Measurements from ENCODE around the gene CD83. TPM values are rescaled to one million over a fixed set of nuclear protein-coding genes. Genes with fewer than 3 reads are reported as not detected.

The CD83 gene
- total RNA-seq, 1 donor from 2014 or later = 1.8 TPM

DNA sequence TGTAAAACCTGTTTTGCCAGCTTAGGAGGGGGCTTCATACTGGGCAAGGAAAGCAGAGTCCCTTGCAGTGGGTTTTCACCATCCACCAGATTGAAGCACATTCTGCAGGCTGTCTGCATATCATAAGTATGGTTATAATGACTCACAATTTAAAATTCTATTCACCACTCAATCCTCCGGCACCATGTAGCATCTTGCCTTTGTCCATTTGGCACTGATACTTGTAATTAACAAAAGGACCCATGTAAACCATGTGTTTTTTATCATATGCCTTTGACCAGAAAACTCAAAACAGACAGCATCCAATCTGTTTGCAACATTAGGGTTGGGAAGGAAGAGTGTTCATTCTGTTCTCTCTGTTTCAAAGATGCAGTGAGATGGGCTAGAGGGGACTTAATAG, 3.0 kb downstream of the CD83 start:
- H4K20me1 ChIP-seq (ENCODE audit: insufficient read depth, low read length) = no peaks in the 10 kb centered on the region
- Mint-ChIP-seq H3K27ac (ENCODE audit: unreplicated experiment) (no peak overlapping the region), H3K27me3 (ENCODE audit: low read depth, unreplicated experiment) (peaks cover 19% of the 10 kb centered on the region), H3K36me3 (ENCODE audit: low read depth, unreplicated experiment) (no peaks in the 10 kb centered on the region), H3K4me3 (ENCODE audit: unreplicated experiment) (no peak overlapping the region), H3K9me3 (ENCODE audit: unreplicated experiment) (no peaks in the 10 kb centered on the region), H3K4me1 (ENCODE audit: low read depth, unreplicated experiment) (peaks cover 3% of the 10 kb centered on the region)
- H3K79me2 ChIP-seq (ENCODE audit: insufficient read depth, low read length) = no peaks in the 10 kb centered on the region
- no peak overlapping the region for H3K27ac ChIP-seq (ENCODE audit: low read depth, low read length)
- H3K27me3 ChIP-seq (ENCODE audit: insufficient read depth, low read length) = no peaks in the 10 kb centered on the region
- H2AFZ ChIP-seq (ENCODE audit: low read depth, low read length) = no peak overlapping the region
- FAIRE-seq (no peak), DNase-seq (ENCODE audit: low read depth) (no peak)
- no peaks in the 10 kb centered on the region for H3K9me3 ChIP-seq (ENCODE audit: insufficient read depth, low read depth, low read length)
- no peak overlapping the region for H3K4me2 ChIP-seq (ENCODE audit: low read length)
- H3K36me3 ChIP-seq (ENCODE audit: insufficient read depth, low read length) = no peaks in the 10 kb centered on the region
- TF ChIP-seq, protein P1, sequence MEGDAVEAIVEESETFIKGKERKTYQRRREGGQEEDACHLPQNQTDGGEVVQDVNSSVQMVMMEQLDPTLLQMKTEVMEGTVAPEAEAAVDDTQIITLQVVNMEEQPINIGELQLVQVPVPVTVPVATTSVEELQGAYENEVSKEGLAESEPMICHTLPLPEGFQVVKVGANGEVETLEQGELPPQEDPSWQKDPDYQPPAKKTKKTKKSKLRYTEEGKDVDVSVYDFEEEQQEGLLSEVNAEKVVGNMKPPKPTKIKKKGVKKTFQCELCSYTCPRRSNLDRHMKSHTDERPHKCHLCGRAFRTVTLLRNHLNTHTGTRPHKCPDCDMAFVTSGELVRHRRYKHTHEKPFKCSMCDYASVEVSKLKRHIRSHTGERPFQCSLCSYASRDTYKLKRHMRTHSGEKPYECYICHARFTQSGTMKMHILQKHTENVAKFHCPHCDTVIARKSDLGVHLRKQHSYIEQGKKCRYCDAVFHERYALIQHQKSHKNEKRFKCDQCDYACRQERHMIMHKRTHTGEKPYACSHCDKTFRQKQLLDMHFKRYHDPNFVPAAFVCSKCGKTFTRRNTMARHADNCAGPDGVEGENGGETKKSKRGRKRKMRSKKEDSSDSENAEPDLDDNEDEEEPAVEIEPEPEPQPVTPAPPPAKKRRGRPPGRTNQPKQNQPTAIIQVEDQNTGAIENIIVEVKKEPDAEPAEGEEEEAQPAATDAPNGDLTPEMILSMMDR (IDR thresholded peaks at IDR 0.05; ENCODE audit: insufficient read depth, low read depth, low read length) = no peak
- no peak for TF ChIP-seq EZH2 (IDR thresholded peaks at IDR 0.05; ENCODE audit: insufficient read depth, low read length)
- H3K4me1 ChIP-seq (ENCODE audit: insufficient read depth, low read length) = no peaks in the 10 kb centered on the region
- H3K9ac ChIP-seq (ENCODE audit: low read length) = no peak overlapping the region
- no peak overlapping the region for H3K4me3 ChIP-seq (ENCODE audit: insufficient read depth, low read depth, low read length)

- DNase-seq (ENCODE audit: low read depth) (no peak), FAIRE-seq (no peak)
- Mint-ChIP-seq H3K36me3 (ENCODE audit: low read depth, unreplicated experiment) (no peaks in the 10 kb centered on the region), H3K9me3 (ENCODE audit: unreplicated experiment) (no peaks in the 10 kb centered on the region), H3K4me3 (ENCODE audit: unreplicated experiment) (no peak overlapping the region), H3K4me1 (ENCODE audit: low read depth, unreplicated experiment) (peaks cover 3% of the 10 kb centered on the region), H3K27ac (ENCODE audit: unreplicated experiment) (no peak overlapping the region), H3K27me3 (ENCODE audit: low read depth, unreplicated experiment) (peaks cover 17% of the 10 kb centered on the region)
- no peak overlapping the region for H3K4me2 ChIP-seq (ENCODE audit: low read length)
- TF ChIP-seq, protein P1 (IDR thresholded peaks at IDR 0.05; ENCODE audit: insufficient read depth, low read depth, low read length) = no peak
- no peak for TF ChIP-seq EZH2 (IDR thresholded peaks at IDR 0.05; ENCODE audit: insufficient read depth, low read length)
- no peaks in the 10 kb centered on the region for H4K20me1 ChIP-seq (ENCODE audit: insufficient read depth, low read length)
- no peaks in the 10 kb centered on the region for H3K36me3 ChIP-seq (ENCODE audit: insufficient read depth, low read length)
- H3K27me3 ChIP-seq (ENCODE audit: insufficient read depth, low read length) = no peaks in the 10 kb centered on the region
- H2AFZ ChIP-seq (ENCODE audit: low read depth, low read length) = no peak overlapping the region
- no peaks in the 10 kb centered on the region for H3K79me2 ChIP-seq (ENCODE audit: insufficient read depth, low read length)
- no peaks in the 10 kb centered on the region for H3K4me1 ChIP-seq (ENCODE audit: insufficient read depth, low read length)
- no peaks in the 10 kb centered on the region for H3K9me3 ChIP-seq (ENCODE audit: insufficient read depth, low read depth, low read length)
- no peak overlapping the region for H3K27ac ChIP-seq (ENCODE audit: low read depth, low read length)
- H3K4me3 ChIP-seq (ENCODE audit: insufficient read depth, low read depth, low read length) = no peak overlapping the region
- no peak overlapping the region for H3K9ac ChIP-seq (ENCODE audit: low read length)
Observed at GRCh38 chr6:14121936-14122344, 4.4 kb downstream of the CD83 start.

- Histone ChIP-seq H3K27me3 (ENCODE audit: insufficient read depth, low read length) (no peaks in the 10 kb centered on the region), H3K4me3 (ENCODE audit: insufficient read depth, low read depth, low read length) (no peak overlapping the region), H3K4me1 (ENCODE audit: insufficient read depth, low read length) (no peaks in the 10 kb centered on the region), H3K79me2 (ENCODE audit: insufficient read depth, low read length) (no peaks in the 10 kb centered on the region), H3K9ac (ENCODE audit: low read length) (no peak overlapping the region), H4K20me1 (ENCODE audit: insufficient read depth, low read length) (no peaks in the 10 kb centered on the region), H3K36me3 (ENCODE audit: insufficient read depth, low read length) (no peaks in the 10 kb centered on the region), H2AFZ (ENCODE audit: low read depth, low read length) (no peak overlapping the region), H3K9me3 (ENCODE audit: insufficient read depth, low read depth, low read length) (no peaks in the 10 kb centered on the region), H3K27ac (ENCODE audit: low read depth, low read length) (no peak overlapping the region), H3K4me2 (ENCODE audit: low read length) (no peak overlapping the region)
- H3K4me1 Mint-ChIP-seq (ENCODE audit: low read depth, unreplicated experiment) = peaks cover 2% of the 10 kb centered on the region
- TF ChIP-seq EZH2 (IDR thresholded peaks at IDR 0.05; ENCODE audit: insufficient read depth, low read length) = no peak
- TF ChIP-seq, protein P1 (IDR thresholded peaks at IDR 0.05; ENCODE audit: insufficient read depth, low read depth, low read length) = no peak
- H3K27ac Mint-ChIP-seq (ENCODE audit: unreplicated experiment) = no peak overlapping the region
- peaks cover 10% of the 10 kb centered on the region for H3K27me3 Mint-ChIP-seq (ENCODE audit: low read depth, unreplicated experiment)
- FAIRE-seq (no peak), DNase-seq (ENCODE audit: low read depth) (peak; percentile 12)
- no peak overlapping the region for H3K4me3 Mint-ChIP-seq (ENCODE audit: unreplicated experiment)
- H3K9me3 Mint-ChIP-seq (ENCODE audit: unreplicated experiment) = no peaks in the 10 kb centered on the region
- no peaks in the 10 kb centered on the region for H3K36me3 Mint-ChIP-seq (ENCODE audit: low read depth, unreplicated experiment)
Observed at GRCh38 chr6:14123386-14124111, 6.0 kb downstream of the CD83 start.
